Cardiac fibroblast (primary cell): ENCODE data around the gene ACOT8.

ENCODE experiments used
- DNase-seq, 2 donors: peaks; one replicate each; pipeline versions ENCODE4 v3.0.0 to v3.0.0-alpha.2; 2010; ENCODE audit warnings: low read depth in 2 of 2
- H3K4me3 ChIP-seq, 2 donors: replicated peaks in 1 of 2; 1 replicate in 1 of 2; 2 replicates in 1 of 2; pipeline ENCODE4 v1.5.1; 2011; ENCODE audit warnings: low read depth in 2 of 2, low read length in 2 of 2, mild to moderate bottlenecking in 2 of 2, moderate library complexity in 1 of 2
- TF ChIP-seq, protein P1 (sequence below): IDR thresholded peaks from one replicate; pipeline ENCODE4 v1.5.1; 2011; ENCODE audit warnings: low read depth, mild to moderate bottlenecking, low read length, inconsistent platforms

ACOT8 gene

DNA sequence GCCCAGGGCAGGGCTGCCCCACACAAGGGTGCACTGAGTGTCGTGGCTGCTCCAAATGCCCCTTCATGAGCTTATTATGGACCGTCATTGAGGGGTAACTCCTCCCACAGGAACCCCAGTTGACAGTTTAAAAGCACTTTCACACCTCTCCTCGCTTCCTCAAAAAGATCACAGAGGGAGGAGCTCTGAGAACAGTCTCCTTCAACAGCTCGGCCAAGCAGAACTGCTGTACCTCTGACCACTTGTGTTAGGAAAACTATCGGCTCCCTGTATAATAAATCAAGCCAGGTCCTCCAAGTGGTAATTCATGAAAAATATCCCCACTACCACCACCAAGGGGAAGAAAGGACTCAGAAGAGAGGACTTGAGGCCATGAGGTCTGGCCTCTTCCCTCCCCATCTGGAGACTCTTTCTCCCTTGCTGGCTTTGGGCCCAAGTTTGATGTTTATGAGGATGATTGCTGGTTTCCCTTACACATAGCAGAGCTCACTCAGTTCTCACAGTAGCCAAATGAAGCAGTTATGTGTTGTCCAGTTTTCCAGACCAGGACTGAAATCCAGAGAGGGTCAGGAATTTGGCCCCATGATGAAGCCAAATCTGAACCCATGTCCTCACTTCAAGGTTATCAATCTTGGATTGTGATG is 14.9 kb downstream of the ACOT8 start:
- DNase-seq = peak; percentile 39 to 45
- TF ChIP-seq, protein P1, sequence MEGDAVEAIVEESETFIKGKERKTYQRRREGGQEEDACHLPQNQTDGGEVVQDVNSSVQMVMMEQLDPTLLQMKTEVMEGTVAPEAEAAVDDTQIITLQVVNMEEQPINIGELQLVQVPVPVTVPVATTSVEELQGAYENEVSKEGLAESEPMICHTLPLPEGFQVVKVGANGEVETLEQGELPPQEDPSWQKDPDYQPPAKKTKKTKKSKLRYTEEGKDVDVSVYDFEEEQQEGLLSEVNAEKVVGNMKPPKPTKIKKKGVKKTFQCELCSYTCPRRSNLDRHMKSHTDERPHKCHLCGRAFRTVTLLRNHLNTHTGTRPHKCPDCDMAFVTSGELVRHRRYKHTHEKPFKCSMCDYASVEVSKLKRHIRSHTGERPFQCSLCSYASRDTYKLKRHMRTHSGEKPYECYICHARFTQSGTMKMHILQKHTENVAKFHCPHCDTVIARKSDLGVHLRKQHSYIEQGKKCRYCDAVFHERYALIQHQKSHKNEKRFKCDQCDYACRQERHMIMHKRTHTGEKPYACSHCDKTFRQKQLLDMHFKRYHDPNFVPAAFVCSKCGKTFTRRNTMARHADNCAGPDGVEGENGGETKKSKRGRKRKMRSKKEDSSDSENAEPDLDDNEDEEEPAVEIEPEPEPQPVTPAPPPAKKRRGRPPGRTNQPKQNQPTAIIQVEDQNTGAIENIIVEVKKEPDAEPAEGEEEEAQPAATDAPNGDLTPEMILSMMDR = no peak
- H3K4me3 ChIP-seq = no peak overlapping the region

DNA sequence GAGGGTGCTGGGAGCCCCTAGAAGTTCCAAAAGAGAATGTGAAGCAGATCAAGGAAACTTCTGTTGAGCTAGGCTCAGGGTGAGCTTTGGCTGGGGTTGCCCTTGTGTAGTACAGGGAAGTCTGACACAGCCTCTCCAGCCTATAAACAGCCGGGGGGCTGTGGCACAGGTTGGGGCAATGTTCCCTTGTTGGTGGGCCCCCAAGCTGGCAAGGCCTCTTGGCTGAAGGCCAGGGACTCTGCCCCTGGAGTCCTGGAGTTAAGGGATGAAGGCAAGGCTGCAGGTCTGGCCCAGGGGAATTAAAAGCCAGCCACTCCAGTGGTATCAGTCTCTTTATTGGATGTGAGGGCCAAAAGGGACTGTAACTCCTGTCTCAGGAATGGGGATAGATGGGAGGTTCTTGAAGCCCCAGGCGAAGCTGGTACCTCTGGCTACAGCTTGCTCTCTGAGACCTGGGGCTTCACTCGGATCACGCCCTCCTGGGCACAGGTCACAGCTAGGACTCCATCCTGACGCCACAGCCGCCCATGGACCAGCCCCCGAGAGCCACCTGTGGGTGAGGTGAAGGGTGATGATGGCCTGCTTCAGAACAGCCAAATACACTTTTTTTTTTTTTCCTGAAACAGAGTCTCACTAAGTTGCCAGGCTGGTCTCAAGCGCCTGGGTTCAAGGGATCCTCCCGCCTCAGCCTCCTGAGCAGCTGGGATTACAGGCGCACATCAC is 15.6 kb downstream of the ACOT8 start:
- no peak for DNase-seq
- H3K4me3 ChIP-seq = no peak overlapping the region
- TF ChIP-seq, protein P1 = no peak

DNA sequence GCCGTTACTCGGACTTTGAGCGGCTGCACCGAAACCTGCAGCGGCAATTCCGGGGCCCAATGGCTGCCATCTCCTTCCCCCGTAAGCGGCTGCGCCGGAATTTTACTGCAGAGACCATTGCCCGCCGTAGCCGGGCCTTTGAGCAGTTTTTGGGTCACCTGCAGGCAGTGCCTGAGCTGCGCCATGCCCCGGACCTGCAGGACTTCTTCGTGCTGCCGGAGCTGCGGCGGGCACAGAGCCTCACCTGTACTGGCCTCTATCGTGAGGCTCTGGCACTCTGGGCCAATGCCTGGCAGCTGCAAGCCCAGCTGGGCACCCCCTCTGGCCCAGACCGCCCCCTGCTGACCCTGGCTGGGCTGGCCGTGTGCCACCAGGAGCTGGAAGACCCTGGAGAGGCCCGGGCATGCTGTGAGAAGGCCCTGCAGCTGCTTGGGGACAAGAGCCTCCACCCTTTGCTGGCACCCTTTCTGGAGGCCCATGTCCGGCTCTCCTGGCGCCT is 16.4 kb downstream of the ACOT8 start:
- H3K4me3 ChIP-seq = no peak overlapping the region
- DNase-seq = no peak
- TF ChIP-seq, protein P1 = no peak

DNA sequence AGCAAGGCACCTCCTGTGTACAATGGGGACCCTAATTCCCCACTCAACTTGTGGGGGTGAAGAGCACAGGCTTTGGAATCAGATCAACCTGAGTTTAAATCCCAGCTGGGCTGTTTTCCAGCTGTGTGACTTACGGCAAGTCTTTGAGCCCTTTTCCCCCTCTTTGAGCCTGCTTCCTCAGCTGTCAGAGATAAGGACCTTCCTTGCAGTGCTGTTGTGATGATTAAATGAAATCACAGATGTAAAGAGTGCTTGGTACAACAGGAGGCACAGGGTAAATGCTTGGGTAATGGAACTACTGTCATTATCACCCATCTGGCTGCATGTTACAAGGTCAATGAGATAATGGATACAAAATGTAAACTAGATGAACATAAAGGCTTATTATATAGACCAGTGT is 20.4 kb downstream of the ACOT8 start:
- TF ChIP-seq, protein P1 = no peak
- DNase-seq = peak in 1 of 2 donors; percentile 62
- H3K4me3 ChIP-seq = no peak overlapping the region

DNA sequence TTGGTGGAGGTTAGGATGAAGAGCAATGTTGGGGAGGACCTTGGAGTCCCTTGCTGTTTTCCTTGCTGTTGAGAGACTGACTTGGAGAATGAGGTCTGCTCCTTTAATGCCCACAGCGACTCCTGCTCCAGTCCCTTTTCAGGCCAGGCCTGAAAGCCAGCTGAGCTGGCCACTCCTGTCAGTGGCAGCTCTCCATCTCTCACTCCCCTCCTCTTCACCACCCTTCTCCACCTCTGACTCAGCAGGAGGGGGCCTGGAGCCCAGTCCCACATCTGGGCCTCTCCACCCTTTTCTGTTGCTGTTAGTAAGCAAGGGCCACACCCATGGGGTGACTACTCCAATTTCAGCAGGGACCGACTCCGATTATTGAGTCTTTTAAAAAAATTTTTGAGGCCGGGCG is 21.4 kb downstream of the ACOT8 start:
- peak; percentile 61 to 80 for DNase-seq
- H3K4me3 ChIP-seq = peak overlapping the region; percentile 5 to 74

DNA sequence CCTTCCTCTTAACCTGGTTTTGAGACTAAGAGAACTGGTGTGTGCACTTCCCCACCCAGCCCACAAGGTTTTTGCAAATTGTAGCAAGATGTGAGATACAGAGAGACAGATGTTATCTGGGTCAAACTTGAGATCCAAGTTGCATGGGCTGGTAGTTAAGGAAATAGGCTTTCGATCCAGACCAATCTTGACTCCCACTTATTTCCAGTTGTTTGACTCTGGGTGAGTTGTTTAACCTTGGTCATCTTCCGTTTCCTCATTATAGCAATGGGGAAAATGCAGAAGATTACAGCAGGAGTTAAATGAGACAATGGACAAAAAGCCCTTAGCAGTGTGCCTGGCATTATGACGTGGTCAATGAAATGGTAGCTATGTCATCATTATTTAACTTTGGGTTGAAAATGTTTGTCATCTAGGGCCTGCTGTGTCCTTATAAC is 21.8 kb downstream of the ACOT8 start:
- peak in 1 of 2 donors; percentile 45 for DNase-seq
- peak overlapping the region; percentile 73 to 74 for H3K4me3 ChIP-seq
- TF ChIP-seq, protein P1 = no peak

More for the DNA sequence above, 21.4 kb downstream of the ACOT8 start:
- TF ChIP-seq, protein P1 = no peak
